Measurements from ENCODE around the gene NDUFS2.
"Not testable (repeated sequence)": the region's sequence is repeated elsewhere in the genome, so short reads cannot be mapped to it uniquely, and the experiment has no call there.

Gene NDUFS2

GRCh38 chr1:161222175-161223019, 20.2 kb downstream of the NDUFS2 start:
- no peak for DNase-seq

- DNase-seq: no peak
Measured at GRCh38 chr1:161223805-161224694, 21.9 kb downstream of the NDUFS2 start.

- not testable (repeated sequence) for DNase-seq
Measured at GRCh38 chr1:161224695-161225087, 22.5 kb downstream of the NDUFS2 start.

GRCh38 chr1:161225178-161225533, 23.0 kb downstream of the NDUFS2 start:
- no peak for DNase-seq

GRCh38 chr1:161225534-161226319, 23.6 kb downstream of the NDUFS2 start, which contains the start of gene TOMM40L:
Gene TOMM40L, plus strand, starts transcription at chr1:161226060. Its CDS starts 430 bp downstream, at chr1:161226490.
- peak; percentile 95 for DNase-seq

- no peak for DNase-seq
Measured at GRCh38 chr1:161226320-161226711, 24.1 kb downstream of the NDUFS2 start.

- no peak for DNase-seq
Measured at GRCh38 chr1:161226759-161227158, 24.6 kb downstream of the NDUFS2 start.

- DNase-seq: peak; percentile 87
Measured at GRCh38 chr1:161227196-161227871, 25.2 kb downstream of the NDUFS2 start.

- DNase-seq: no peak
Measured at GRCh38 chr1:161228032-161228431, 25.9 kb downstream of the NDUFS2 start.

GRCh38 chr1:161229896-161230295, 27.7 kb downstream of the NDUFS2 start:
- no peak for DNase-seq

GRCh38 chr1:161230762-161231161, 28.6 kb downstream of the NDUFS2 start:
- DNase-seq: no peak

GRCh38 chr1:161233102-161233501, 30.9 kb downstream of the NDUFS2 start:
- no peak for DNase-seq

GRCh38 chr1:161235957-161236775, 34.0 kb downstream of the NDUFS2 start:
- DNase-seq: no peak

- DNase-seq: no peak
Measured at GRCh38 chr1:161238039-161238473, 35.9 kb downstream of the NDUFS2 start, which contains the start of gene NR1I3. Gene NR1I3, minus strand, starts transcription at chr1:161238203. Its CDS starts 1,638 bp downstream, at chr1:161236565.

GRCh38 chr1:161241682-161242081, 39.5 kb downstream of the NDUFS2 start:
- DNase-seq: no peak

GRCh38 chr1:161242313-161242712, 40.1 kb downstream of the NDUFS2 start:
- no peak for DNase-seq

- no peak for DNase-seq
Measured at GRCh38 chr1:161244888-161245287, 42.7 kb downstream of the NDUFS2 start.

- DNase-seq: not testable (repeated sequence)
Measured at GRCh38 chr1:161250100-161250499, 47.9 kb downstream of the NDUFS2 start.

- no peak for DNase-seq
Measured at GRCh38 chr1:161250829-161251228, 48.7 kb downstream of the NDUFS2 start.

GRCh38 chr1:161251579-161251978, 49.4 kb downstream of the NDUFS2 start:
- no peak for DNase-seq

- not testable (repeated sequence) for DNase-seq
Measured at GRCh38 chr1:161255302-161255701, 53.1 kb downstream of the NDUFS2 start.

All from COR-L47 (cell line).